DOHH2 (cell line): ENCODE measurements around the gene NCAM1.

Experiments
- H3F3A ChIP-seq: fragments of 200-600 bp; sonication (generic), shearing (Covaris generic); 2 replicates; pipeline ENCODE4 v1.6.0; 2016; ENCODE audit warnings: antibody characterized with exemption, mild to moderate bottlenecking; ENCODE audit not compliant: control insufficient read depth, insufficient read depth
- H3K27ac ChIP-seq: fragments of 200-600 bp; sonication (generic); 2 replicates; pipeline ENCODE4 v1.5.1; 2014; ENCODE audit warnings: low read depth, mild to moderate bottlenecking, low read length, moderate library complexity
- H3K27me3 ChIP-seq: fragments of 200-600 bp; sonication (generic); 2 replicates; pipeline ENCODE4 v1.6.1; 2014; ENCODE audit warnings: mild to moderate bottlenecking, low read length, mixed read lengths; ENCODE audit not compliant: control insufficient read depth
- H3K36me3 ChIP-seq: fragments of 200-600 bp; sonication (generic); 2 replicates; pipeline ENCODE4 v1.6.1; 2014; ENCODE audit warnings: mild to moderate bottlenecking, low read length, moderate library complexity, mixed read lengths; ENCODE audit not compliant: control insufficient read depth
- H3K4me1 ChIP-seq: fragments of 200-600 bp; sonication (generic); 2 replicates; pipeline ENCODE4 v1.6.1; 2014; ENCODE audit warnings: mild to moderate bottlenecking, low read length, mixed read lengths; ENCODE audit not compliant: control insufficient read depth
- H3K4me2 ChIP-seq: fragments of 200-600 bp; sonication (generic); 2 replicates; pipeline ENCODE4 v1.6.0; 2014; ENCODE audit warnings: mild to moderate bottlenecking, low read length, moderate library complexity
- H3K4me3 ChIP-seq: fragments of 200-600 bp; sonication (generic); 2 replicates; pipeline ENCODE4 v1.5.1; 2014; ENCODE audit warnings: mild to moderate bottlenecking, low read length, mixed read lengths
- H3K79me2 ChIP-seq: fragments of 200-600 bp; sonication (generic); 2 replicates; pipeline ENCODE4 v1.6.1; 2014; ENCODE audit warnings: mild to moderate bottlenecking, low read length, mixed read lengths; ENCODE audit not compliant: control insufficient read depth
- H3K9me2 ChIP-seq: fragments of 200-600 bp; sonication (generic); replicated peaks from 2 replicates; pipeline ENCODE4 v1.6.1; 2014; ENCODE audit warnings: mild to moderate bottlenecking, low read length, mixed read lengths; ENCODE audit not compliant: control insufficient read depth
- H3K9me3 ChIP-seq: fragments of 200-600 bp; sonication (generic); 2 replicates; pipeline ENCODE4 v1.6.1; 2014; ENCODE audit warnings: antibody characterized with exemption, low read length, mixed read lengths; ENCODE audit not compliant: control insufficient read depth, insufficient read depth
- H4K20me1 ChIP-seq: fragments of 200-600 bp; sonication (generic); 2 replicates; pipeline ENCODE4 v1.6.0; 2014; ENCODE audit warnings: low read depth, mild to moderate bottlenecking, antibody characterized with exemption, low read length, moderate library complexity; ENCODE audit not compliant: control insufficient read depth, insufficient read depth
- EZH2phosphoT487 ChIP-seq: fragments of 200-600 bp; sonication (generic); IDR thresholded peaks from 2 replicates; pipeline ENCODE4 v1.6.1; 2017; ENCODE audit warnings: borderline replicate concordance, mild to moderate bottlenecking, antibody characterized with exemption, low read length, moderate library complexity, mixed read lengths
- TF ChIP-seq, protein P1 (sequence below): fragments of 200-600 bp; sonication (generic); IDR thresholded peaks from one replicate; pipeline ENCODE4 v1.5.1; 2014; ENCODE audit warnings: antibody characterized with exemption, mild to moderate bottlenecking, low read depth, low read length; ENCODE audit not compliant: poor library complexity, severe bottlenecking

The NCAM1 gene

DNA sequence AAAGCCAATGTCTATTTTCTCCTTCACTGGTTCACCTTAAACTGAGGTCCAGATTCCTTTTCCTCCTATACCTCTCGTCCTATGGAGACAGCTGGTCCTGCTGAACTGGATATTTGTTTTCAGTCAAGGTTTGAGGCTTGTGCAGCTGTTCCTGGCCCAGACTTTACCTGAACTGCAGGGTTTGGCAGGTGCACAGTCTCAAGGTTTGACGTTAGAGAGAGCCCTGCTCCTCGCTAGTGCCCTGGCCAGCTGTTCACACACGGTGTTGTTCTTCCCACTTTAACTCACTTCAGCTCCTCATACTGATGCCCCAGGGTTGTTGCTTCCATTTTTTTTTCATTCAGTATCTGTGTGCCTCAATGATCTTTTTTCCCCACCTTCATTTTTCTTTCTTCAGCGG lies 279.2 kb downstream of the NCAM1 start:
- H3K27me3 ChIP-seq, result no peaks in the 10 kb centered on the region
- no peak overlapping the region for H3K4me3 ChIP-seq
- H3K4me1 ChIP-seq, result no peaks in the 10 kb centered on the region
- no peak for TF ChIP-seq EZH2phosphoT487
- TF ChIP-seq, protein P1, sequence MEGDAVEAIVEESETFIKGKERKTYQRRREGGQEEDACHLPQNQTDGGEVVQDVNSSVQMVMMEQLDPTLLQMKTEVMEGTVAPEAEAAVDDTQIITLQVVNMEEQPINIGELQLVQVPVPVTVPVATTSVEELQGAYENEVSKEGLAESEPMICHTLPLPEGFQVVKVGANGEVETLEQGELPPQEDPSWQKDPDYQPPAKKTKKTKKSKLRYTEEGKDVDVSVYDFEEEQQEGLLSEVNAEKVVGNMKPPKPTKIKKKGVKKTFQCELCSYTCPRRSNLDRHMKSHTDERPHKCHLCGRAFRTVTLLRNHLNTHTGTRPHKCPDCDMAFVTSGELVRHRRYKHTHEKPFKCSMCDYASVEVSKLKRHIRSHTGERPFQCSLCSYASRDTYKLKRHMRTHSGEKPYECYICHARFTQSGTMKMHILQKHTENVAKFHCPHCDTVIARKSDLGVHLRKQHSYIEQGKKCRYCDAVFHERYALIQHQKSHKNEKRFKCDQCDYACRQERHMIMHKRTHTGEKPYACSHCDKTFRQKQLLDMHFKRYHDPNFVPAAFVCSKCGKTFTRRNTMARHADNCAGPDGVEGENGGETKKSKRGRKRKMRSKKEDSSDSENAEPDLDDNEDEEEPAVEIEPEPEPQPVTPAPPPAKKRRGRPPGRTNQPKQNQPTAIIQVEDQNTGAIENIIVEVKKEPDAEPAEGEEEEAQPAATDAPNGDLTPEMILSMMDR, result no peak
- H3K27ac ChIP-seq, result no peak overlapping the region
- H3K36me3 ChIP-seq, result no peaks in the 10 kb centered on the region
- no peak overlapping the region for H3K4me2 ChIP-seq
- no peaks in the 10 kb centered on the region for H3K9me2 ChIP-seq
- no peaks in the 10 kb centered on the region for H3F3A ChIP-seq
- H3K79me2 ChIP-seq, result no peaks in the 10 kb centered on the region
- H4K20me1 ChIP-seq, result no peaks in the 10 kb centered on the region
- H3K9me3 ChIP-seq, result no peaks in the 10 kb centered on the region

- Histone ChIP-seq H3K4me2 (no peak overlapping the region), H3K4me1 (no peaks in the 10 kb centered on the region), H3F3A (no peaks in the 10 kb centered on the region), H3K27me3 (no peaks in the 10 kb centered on the region), H3K9me3 (no peaks in the 10 kb centered on the region), H3K4me3 (no peak overlapping the region), H3K27ac (no peak overlapping the region), H3K9me2 (no peaks in the 10 kb centered on the region), H4K20me1 (no peaks in the 10 kb centered on the region), H3K36me3 (no peaks in the 10 kb centered on the region), H3K79me2 (no peaks in the 10 kb centered on the region)
- TF ChIP-seq EZH2phosphoT487, result no peak
- TF ChIP-seq, protein P1, result no peak
These were observed 279.8 kb downstream of the NCAM1 start for GRCh38 chr11:113240790-113241635.

DNA sequence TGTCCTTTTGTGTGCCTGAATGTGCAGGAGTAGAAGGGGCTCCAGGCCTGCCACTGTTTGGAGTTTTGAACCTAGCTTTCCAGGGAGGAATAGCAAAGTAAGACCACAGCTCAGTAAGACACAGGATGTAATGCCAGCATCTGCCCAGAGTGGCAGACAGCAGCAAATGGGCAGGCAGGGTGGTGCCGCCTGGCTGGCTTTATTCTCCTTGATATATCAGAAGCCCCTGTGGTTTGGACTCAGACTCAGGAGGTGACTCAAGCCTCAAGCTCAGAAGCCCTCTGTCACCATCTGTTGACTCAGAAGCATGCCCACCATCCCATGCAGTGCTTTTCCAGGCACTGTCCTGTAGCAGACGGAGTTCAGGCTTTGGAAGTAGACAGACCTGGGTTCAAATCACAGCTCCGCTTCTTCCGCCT lies 280.4 kb downstream of the NCAM1 start:
- H3K4me3 ChIP-seq, result no peak overlapping the region
- H3K36me3 ChIP-seq, result no peaks in the 10 kb centered on the region
- no peaks in the 10 kb centered on the region for H3K9me2 ChIP-seq
- H3K9me3 ChIP-seq, result no peaks in the 10 kb centered on the region
- TF ChIP-seq, protein P1, result no peak
- no peak for TF ChIP-seq EZH2phosphoT487
- H3F3A ChIP-seq, result no peaks in the 10 kb centered on the region
- H3K4me1 ChIP-seq, result no peaks in the 10 kb centered on the region
- H3K27me3 ChIP-seq, result no peaks in the 10 kb centered on the region
- H3K27ac ChIP-seq, result no peak overlapping the region
- no peak overlapping the region for H3K4me2 ChIP-seq
- H3K79me2 ChIP-seq, result no peaks in the 10 kb centered on the region
- H4K20me1 ChIP-seq, result no peaks in the 10 kb centered on the region
